Measurements from ENCODE around the gene DBI. TPM values are rescaled to one million over a fixed set of nuclear protein-coding genes. Genes with fewer than 3 reads are reported as not detected.

The DBI gene
- total and polyA plus RNA-seq, 2 experiments from 2014 or later: 272 to 755 TPM

- H3K36me3 ChIP-seq (replicated peaks; ENCODE audit: insufficient read depth, low read depth): no peaks in the 10 kb centered on the region
- no peaks in the 10 kb centered on the region for H3K79me2 ChIP-seq
- no peaks in the 10 kb centered on the region for H4K20me1 ChIP-seq (ENCODE audit: insufficient read depth, poor library complexity, severe bottlenecking)
- no peaks in the 10 kb centered on the region for H3K9me3 ChIP-seq (ENCODE audit: low read depth)
- H3K4me3 ChIP-seq: no peak overlapping the region
- H3K27me3 ChIP-seq: no peaks in the 10 kb centered on the region
- no peak overlapping the region for H3K27ac ChIP-seq
- no peak for TF ChIP-seq EZH2 (IDR thresholded peaks at IDR 0.05; ENCODE audit: borderline replicate concordance)
- TF ChIP-seq, protein P1, sequence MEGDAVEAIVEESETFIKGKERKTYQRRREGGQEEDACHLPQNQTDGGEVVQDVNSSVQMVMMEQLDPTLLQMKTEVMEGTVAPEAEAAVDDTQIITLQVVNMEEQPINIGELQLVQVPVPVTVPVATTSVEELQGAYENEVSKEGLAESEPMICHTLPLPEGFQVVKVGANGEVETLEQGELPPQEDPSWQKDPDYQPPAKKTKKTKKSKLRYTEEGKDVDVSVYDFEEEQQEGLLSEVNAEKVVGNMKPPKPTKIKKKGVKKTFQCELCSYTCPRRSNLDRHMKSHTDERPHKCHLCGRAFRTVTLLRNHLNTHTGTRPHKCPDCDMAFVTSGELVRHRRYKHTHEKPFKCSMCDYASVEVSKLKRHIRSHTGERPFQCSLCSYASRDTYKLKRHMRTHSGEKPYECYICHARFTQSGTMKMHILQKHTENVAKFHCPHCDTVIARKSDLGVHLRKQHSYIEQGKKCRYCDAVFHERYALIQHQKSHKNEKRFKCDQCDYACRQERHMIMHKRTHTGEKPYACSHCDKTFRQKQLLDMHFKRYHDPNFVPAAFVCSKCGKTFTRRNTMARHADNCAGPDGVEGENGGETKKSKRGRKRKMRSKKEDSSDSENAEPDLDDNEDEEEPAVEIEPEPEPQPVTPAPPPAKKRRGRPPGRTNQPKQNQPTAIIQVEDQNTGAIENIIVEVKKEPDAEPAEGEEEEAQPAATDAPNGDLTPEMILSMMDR (IDR thresholded peaks at IDR 0.05; ENCODE audit: poor library complexity): no peak
- no peak for TF ChIP-seq EZH2phosphoT487 (IDR thresholded peaks at IDR 0.05; ENCODE audit: low read depth, severe bottlenecking, unreplicated experiment)
- H2AFZ ChIP-seq: no peak overlapping the region
- no peak for DNase-seq (ENCODE audit: low spot score)
- H3K4me2 ChIP-seq: no peak overlapping the region
- no peaks in the 10 kb centered on the region for H3K9me2 ChIP-seq (replicated peaks; ENCODE audit: insufficient read depth)
- H3K4me1 ChIP-seq (ENCODE audit: insufficient read depth): peaks cover 13% of the 10 kb centered on the region
- WGBS (ENCODE audit: low lambda C conversion rate, missing lambda C conversion rate): 75% methylated on average over 2 of the region's 2 CpGs
Measured at GRCh38 chr2:119405151-119405550, 38.4 kb downstream of the DBI start.

GRCh38 chr2:119407430-119408220 is 40.8 kb downstream of the DBI start:
- H3K79me2 ChIP-seq: no peaks in the 10 kb centered on the region
- no peaks in the 10 kb centered on the region for H3K27me3 ChIP-seq
- H3K27ac ChIP-seq: peak overlapping the region; percentile 46

GRCh38 chr2:119408221-119408619 is 41.4 kb downstream of the DBI start:
- Histone ChIP-seq H3K9me3 (ENCODE audit: low read depth) (no peaks in the 10 kb centered on the region), H3K4me1 (ENCODE audit: insufficient read depth) (peaks cover 8% of the 10 kb centered on the region), H3K79me2 (no peaks in the 10 kb centered on the region), H4K20me1 (ENCODE audit: insufficient read depth, poor library complexity, severe bottlenecking) (no peaks in the 10 kb centered on the region), H3K27ac (peak overlapping the region; percentile 46), H3K4me2 (peak overlapping the region; percentile 11), H3K27me3 (no peaks in the 10 kb centered on the region), H3K36me3 (replicated peaks; ENCODE audit: insufficient read depth, low read depth) (no peaks in the 10 kb centered on the region), H3K4me3 (no peak overlapping the region), H3K9me2 (replicated peaks; ENCODE audit: insufficient read depth) (no peaks in the 10 kb centered on the region), H2AFZ (peak overlapping the region; percentile 37)
- WGBS (ENCODE audit: low lambda C conversion rate, missing lambda C conversion rate): 55% methylated on average over 5 of the region's 5 CpGs
- DNase-seq (ENCODE audit: low spot score): peak; percentile 38
- TF ChIP-seq, protein P1 (IDR thresholded peaks at IDR 0.05; ENCODE audit: poor library complexity): no peak
- TF ChIP-seq EZH2phosphoT487 (IDR thresholded peaks at IDR 0.05; ENCODE audit: low read depth, severe bottlenecking, unreplicated experiment): no peak
- TF ChIP-seq EZH2 (IDR thresholded peaks at IDR 0.05; ENCODE audit: borderline replicate concordance): no peak

More at GRCh38 chr2:119407430-119408220, 40.8 kb downstream of the DBI start:
- Histone ChIP-seq H3K9me2 (replicated peaks; ENCODE audit: insufficient read depth) (no peaks in the 10 kb centered on the region), H3K4me2 (peak overlapping the region; percentile 11), H4K20me1 (ENCODE audit: insufficient read depth, poor library complexity, severe bottlenecking) (no peaks in the 10 kb centered on the region), H2AFZ (peak overlapping the region; percentile 37), H3K36me3 (replicated peaks; ENCODE audit: insufficient read depth, low read depth) (no peaks in the 10 kb centered on the region), H3K4me3 (no peak overlapping the region), H3K4me1 (ENCODE audit: insufficient read depth) (peaks cover 13% of the 10 kb centered on the region), H3K9me3 (ENCODE audit: low read depth) (no peaks in the 10 kb centered on the region)
- WGBS (ENCODE audit: low lambda C conversion rate, missing lambda C conversion rate): 73% methylated on average over 6 of the region's 7 CpGs
- TF ChIP-seq EZH2phosphoT487 (IDR thresholded peaks at IDR 0.05; ENCODE audit: low read depth, severe bottlenecking, unreplicated experiment) (no peak), EZH2 (IDR thresholded peaks at IDR 0.05; ENCODE audit: borderline replicate concordance) (no peak)
- TF ChIP-seq, protein P1 (IDR thresholded peaks at IDR 0.05; ENCODE audit: poor library complexity): peak; percentile 80
- peak; percentile 76 for DNase-seq (ENCODE audit: low spot score)
